Tibial artery (tissue), 4 donors: ENCODE measurements around the gene POLA1.
"Not testable (repeated sequence)": the region's sequence is repeated elsewhere in the genome, so short reads cannot be mapped to it uniquely, and the experiment has no call there.

Source experiments
- DNase-seq, 2 donors: peaks; one replicate each; pipeline ENCODE4 v3.0.0-alpha.2; 2019
- H3K27ac ChIP-seq, 2 donors: fragments of 200-600 bp; sonication (generic) in 1 of 2; 1 replicate in 1 of 2; 2 replicates in 1 of 2; pipeline ENCODE4 v1.5.1; 2018 to 2019; ENCODE audit warnings: mild to moderate bottlenecking in 1 of 2
- H3K27me3 ChIP-seq, 2 donors: fragments of 200-600 bp; sonication (generic) in 1 of 2; one replicate each; pipeline versions ENCODE4 v1.5.1 to v1.6.0; 2016 to 2019
- H3K36me3 ChIP-seq, 3 donors: fragments of 200-600 bp; sonication (generic) in 2 of 3; one replicate each; pipeline ENCODE4 v1.5.1; 2016 to 2019; ENCODE audit warnings: mild to moderate bottlenecking in 2 of 3
- H3K4me1 ChIP-seq, 4 donors: fragments of 200-600 bp; sonication (generic) in 2 of 4; 1 replicate in 3 of 4; 2 replicates in 1 of 4; pipeline ENCODE4 v1.5.1; 2016 to 2019
- H3K4me3 ChIP-seq, 2 donors: fragments of 200-600 bp; sonication (generic) in 1 of 2; 1 replicate in 1 of 2; 2 replicates in 1 of 2; pipeline ENCODE4 v1.5.1; 2018 to 2019; ENCODE audit warnings: mild to moderate bottlenecking in 2 of 2
- H3K9me3 ChIP-seq, 3 donors: fragments of 200-600 bp; sonication (generic) in 1 of 3; one replicate each; pipeline ENCODE4 v1.5.1; 2016 to 2019
- CTCF ChIP-seq, 2 experiments: fragments of 200-600 bp in 1 of 2; fragments of 450-650 bp in 1 of 2; IDR thresholded peaks; one replicate each; pipeline ENCODE4 v1.5.1; 2017 to 2019; ENCODE audit warnings: antibody characterized with exemption in 2 of 2, mild to moderate bottlenecking in 1 of 2, moderate library complexity in 1 of 2
- intact Hi-C: fragments of 100-400 bp; cut with DNase I; formaldehyde crosslinking; loops from one replicate; pipeline ENCODE4 v1.15.0; 2023; ENCODE audit warnings: low total_unique reads

Gene POLA1

GRCh38 chrX:24799565-24799964, 105.8 kb downstream of the POLA1 start:
- no peak for DNase-seq
- H3K36me3 ChIP-seq = no peaks in the 10 kb centered on the region
- H3K9me3 ChIP-seq = no peaks in the 10 kb centered on the region
- intact Hi-C loops = no loop called here
- TF ChIP-seq CTCF (IDR thresholded peaks at IDR 0.05) = no peak
- no peaks in the 10 kb centered on the region for H3K27me3 ChIP-seq
- H3K27ac ChIP-seq = no peak overlapping the region
- H3K4me1 ChIP-seq = peaks cover 0 to 6% (median 0%) of the 10 kb centered on the region in 4 donors
- no peak overlapping the region for H3K4me3 ChIP-seq

GRCh38 chrX:24805201-24805600, 111.5 kb downstream of the POLA1 start:
- Histone ChIP-seq H3K4me3 (no peak overlapping the region), H3K9me3 (no peaks in the 10 kb centered on the region), H3K27me3 (no peaks in the 10 kb centered on the region), H3K27ac (no peak overlapping the region), H3K4me1 (no peaks in the 10 kb centered on the region), H3K36me3 (no peaks in the 10 kb centered on the region)
- TF ChIP-seq CTCF (IDR thresholded peaks at IDR 0.05) = no peak
- no peak for DNase-seq
- intact Hi-C loops = no loop called here

GRCh38 chrX:24819807-24820206, 126.1 kb downstream of the POLA1 start:
- H3K4me3 ChIP-seq, H3K36me3 ChIP-seq, H3K4me1 ChIP-seq, intact Hi-C loops, H3K27ac ChIP-seq, DNase-seq, H3K27me3 ChIP-seq, H3K9me3 ChIP-seq: not testable (repeated sequence)

- intact Hi-C loops = no loop called here
- no peak for TF ChIP-seq CTCF (IDR thresholded peaks at IDR 0.05)
- H3K9me3 ChIP-seq = no peaks in the 10 kb centered on the region
- H3K36me3 ChIP-seq = peaks cover 0 to 8% (median 0%) of the 10 kb centered on the region in 3 donors
- no peak for DNase-seq
- H3K27me3 ChIP-seq = no peaks in the 10 kb centered on the region
- H3K4me3 ChIP-seq = no peak overlapping the region
- H3K27ac ChIP-seq = no peak overlapping the region
- no peaks in the 10 kb centered on the region for H3K4me1 ChIP-seq
Observed at GRCh38 chrX:24828147-24828546, 134.4 kb downstream of the POLA1 start.

- no peak overlapping the region for H3K27ac ChIP-seq
- peaks cover 0 to 8% (median 0%) of the 10 kb centered on the region in 3 donors for H3K36me3 ChIP-seq
- no peak overlapping the region for H3K4me3 ChIP-seq
- TF ChIP-seq CTCF (IDR thresholded peaks at IDR 0.05) = no peak
- no peaks in the 10 kb centered on the region for H3K27me3 ChIP-seq
- intact Hi-C loops = no loop called here
- H3K4me1 ChIP-seq = no peaks in the 10 kb centered on the region
- DNase-seq = no peak
- no peaks in the 10 kb centered on the region for H3K9me3 ChIP-seq
Observed at GRCh38 chrX:24828600-24828999, 134.9 kb downstream of the POLA1 start.

- Histone ChIP-seq H3K9me3 (no peaks in the 10 kb centered on the region), H3K36me3 (no peaks in the 10 kb centered on the region), H3K4me3 (no peak overlapping the region), H3K27me3 (no peaks in the 10 kb centered on the region), H3K27ac (no peak overlapping the region), H3K4me1 (no peaks in the 10 kb centered on the region)
- no peak for DNase-seq
- intact Hi-C loops = no loop called here
- no peak for TF ChIP-seq CTCF (IDR thresholded peaks at IDR 0.05)
Observed at GRCh38 chrX:24833695-24834094, 140.0 kb downstream of the POLA1 start.
